D721Med (cell line): ENCODE data around the gene TECTB.

ENCODE experiments used
- DNase-seq: peaks from one replicate; pipeline ENCODE4 v3.0.0; 2011; ENCODE audit warnings: low spot score; ENCODE audit not compliant: insufficient read length
- FAIRE-seq: peaks from 2 replicates; lab custom pipeline; 2011; peaks lifted over from hg19 to GRCh38; lab: Jason Lieb, UNC
- TF ChIP-seq, protein P1 (sequence below): IDR thresholded peaks from 2 replicates; pipeline ENCODE4 v1.5.1; 2012; ENCODE audit warnings: mild to moderate bottlenecking, control low read depth; ENCODE audit not compliant: insufficient read depth; ENCODE audit errors: missing control alignments

Gene TECTB

DNA sequence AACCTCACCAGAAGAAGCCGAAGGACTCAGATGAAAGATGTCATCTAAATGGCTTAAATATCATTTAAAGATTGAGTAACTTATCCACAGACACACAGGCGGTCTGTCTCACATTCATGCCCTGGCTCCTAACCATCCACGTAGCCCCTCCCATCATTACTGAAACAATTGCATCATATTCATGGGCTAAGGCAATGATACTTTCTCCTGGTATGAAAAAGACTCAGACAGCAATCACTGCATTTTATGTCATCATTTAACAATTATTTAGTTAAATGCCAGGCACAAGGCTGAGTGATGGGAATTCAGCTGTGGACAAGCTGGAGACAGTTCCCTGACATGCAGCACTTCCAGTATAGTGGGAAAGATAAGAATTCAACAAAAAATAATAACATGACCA is 11.2 kb upstream of the TECTB start:
- TF ChIP-seq, protein P1, sequence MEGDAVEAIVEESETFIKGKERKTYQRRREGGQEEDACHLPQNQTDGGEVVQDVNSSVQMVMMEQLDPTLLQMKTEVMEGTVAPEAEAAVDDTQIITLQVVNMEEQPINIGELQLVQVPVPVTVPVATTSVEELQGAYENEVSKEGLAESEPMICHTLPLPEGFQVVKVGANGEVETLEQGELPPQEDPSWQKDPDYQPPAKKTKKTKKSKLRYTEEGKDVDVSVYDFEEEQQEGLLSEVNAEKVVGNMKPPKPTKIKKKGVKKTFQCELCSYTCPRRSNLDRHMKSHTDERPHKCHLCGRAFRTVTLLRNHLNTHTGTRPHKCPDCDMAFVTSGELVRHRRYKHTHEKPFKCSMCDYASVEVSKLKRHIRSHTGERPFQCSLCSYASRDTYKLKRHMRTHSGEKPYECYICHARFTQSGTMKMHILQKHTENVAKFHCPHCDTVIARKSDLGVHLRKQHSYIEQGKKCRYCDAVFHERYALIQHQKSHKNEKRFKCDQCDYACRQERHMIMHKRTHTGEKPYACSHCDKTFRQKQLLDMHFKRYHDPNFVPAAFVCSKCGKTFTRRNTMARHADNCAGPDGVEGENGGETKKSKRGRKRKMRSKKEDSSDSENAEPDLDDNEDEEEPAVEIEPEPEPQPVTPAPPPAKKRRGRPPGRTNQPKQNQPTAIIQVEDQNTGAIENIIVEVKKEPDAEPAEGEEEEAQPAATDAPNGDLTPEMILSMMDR: no peak

DNA sequence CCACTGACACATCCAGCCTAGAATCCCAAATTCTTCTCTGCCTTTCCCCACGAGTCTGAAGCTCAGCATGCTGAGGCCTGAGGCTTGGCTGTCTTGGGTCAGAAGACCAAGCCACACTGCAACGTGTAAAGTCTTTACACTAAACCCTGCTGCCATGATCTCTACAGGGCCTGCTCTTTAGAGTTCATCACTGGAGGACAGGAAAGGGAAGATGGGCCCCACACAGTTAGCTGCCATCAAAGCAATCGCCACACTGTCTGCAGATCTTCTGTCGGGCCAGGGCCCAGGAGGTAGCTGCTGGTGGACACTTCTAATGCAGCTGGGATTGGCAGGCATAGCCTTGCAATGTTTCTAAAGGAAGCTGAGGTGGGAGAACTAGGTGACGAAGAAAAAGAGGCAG is 8.4 kb upstream of the TECTB start:
- no peak for FAIRE-seq
- no peak for DNase-seq

More for the DNA sequence above, 11.2 kb upstream of the TECTB start:
- FAIRE-seq: no peak
- DNase-seq: no peak

DNA sequence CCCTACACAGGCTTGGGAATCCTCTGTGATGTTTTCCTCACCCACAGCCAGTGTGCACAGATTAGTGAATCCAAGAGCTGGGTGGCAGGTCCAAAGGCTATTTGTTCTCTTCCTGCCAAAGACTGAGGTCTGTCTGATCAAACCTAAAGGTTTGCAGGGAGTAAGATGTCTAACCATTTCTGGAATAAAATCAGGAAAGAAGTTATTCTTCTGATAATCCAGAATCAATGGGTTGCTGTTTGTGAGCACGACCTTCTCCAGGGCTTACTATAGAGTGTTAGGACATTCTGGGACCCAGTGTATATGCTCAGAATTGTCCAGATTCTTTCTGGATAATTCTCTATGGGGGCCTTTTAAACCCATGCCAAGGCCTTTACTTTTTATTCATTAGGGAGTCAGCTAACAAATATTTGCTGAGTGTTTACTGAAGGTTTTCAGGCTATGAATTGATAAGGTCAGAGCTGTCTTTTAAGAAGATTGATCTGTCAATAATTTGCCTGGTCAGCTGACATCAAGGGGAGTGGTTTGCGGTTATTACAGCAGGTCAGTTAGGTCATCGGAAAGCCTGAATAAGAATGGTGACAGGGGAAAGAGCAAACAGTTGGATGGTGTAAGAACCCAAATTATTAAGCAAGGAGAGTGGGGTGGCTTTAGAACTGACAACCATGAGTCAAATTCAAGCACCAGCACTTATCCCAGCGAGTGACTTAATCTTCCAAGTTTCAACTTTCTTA is 7.5 kb upstream of the TECTB start:
- FAIRE-seq (no peak), DNase-seq (no peak)
- TF ChIP-seq, protein P1: no peak

More for the DNA sequence above, 8.4 kb upstream of the TECTB start:
- TF ChIP-seq, protein P1: no peak

DNA sequence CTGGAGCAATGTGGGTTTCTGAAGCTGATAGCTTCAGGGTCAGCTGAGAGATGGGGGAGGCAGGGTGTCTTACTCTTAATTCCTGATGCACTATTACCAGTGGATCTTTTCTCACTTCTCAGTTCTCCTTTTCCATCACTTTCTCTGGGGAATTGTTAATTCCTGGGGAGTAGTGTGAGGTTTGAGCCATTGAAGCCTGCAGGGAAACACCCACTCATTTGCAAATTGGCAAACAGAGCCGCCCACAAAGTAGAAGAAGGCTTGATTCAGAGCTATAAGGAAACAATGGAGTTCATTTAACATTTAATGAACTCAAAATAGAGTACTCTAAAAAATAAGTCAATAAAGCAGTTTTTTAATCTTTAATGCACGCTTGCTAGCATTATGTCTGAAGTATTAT is 4.3 kb upstream of the TECTB start:
- TF ChIP-seq, protein P1: no peak
- FAIRE-seq (no peak), DNase-seq (no peak)

DNA sequence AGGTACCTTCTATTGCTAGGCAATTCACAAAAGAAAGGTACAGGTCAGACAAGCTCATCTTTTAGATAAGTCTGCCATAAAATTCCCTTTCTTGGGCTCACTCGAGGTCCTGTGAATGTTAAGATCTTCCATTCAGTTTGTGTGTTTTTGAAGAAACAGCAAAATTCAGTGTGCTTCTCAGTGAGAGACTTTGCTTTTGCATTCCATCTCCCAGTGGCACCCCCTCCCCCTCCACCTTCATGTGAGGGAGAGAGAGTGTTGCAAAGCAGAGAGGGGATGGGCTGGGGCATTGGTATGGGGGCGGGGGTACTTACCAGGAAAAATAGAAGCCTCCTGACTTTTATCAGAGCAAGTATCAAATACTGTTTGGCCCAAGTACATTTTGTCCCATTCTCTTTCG is 3.8 kb upstream of the TECTB start:
- FAIRE-seq (no peak), DNase-seq (no peak)
- TF ChIP-seq, protein P1: no peak

DNA sequence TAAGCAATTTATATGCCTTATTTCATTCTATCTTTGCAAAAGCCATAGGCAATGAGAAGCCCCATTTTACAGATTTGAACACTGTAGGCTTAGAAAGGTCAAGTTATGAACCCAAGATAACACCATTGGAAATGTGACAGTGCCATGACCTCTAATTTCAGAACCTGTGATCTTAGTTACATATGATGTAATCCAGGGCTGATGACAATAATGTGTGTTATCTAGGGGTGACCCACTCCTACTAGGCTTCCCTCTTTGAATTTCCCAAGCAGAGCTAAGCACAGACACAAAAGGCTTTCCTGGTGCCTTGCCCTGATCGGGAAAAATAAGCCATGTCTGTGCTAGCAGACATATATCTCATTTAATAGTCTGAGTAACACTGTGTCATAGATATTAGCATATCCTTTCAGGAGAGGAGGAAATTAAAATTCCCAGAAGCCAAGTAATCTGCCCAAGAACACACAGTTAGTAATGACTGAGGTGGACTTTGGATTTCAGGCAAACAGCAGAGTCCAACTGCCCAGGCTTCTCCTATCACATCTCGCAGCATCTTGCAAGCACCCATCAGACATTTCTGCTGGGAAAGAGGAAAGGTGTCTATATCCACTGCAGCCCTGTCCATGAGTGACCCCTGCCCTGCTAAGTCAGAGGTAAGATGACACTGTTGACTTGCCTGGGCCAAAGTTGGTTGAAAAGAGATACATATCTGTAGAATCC is 2.8 kb upstream of the TECTB start:
- TF ChIP-seq, protein P1: no peak
- no peak for FAIRE-seq
- DNase-seq: no peak

DNA sequence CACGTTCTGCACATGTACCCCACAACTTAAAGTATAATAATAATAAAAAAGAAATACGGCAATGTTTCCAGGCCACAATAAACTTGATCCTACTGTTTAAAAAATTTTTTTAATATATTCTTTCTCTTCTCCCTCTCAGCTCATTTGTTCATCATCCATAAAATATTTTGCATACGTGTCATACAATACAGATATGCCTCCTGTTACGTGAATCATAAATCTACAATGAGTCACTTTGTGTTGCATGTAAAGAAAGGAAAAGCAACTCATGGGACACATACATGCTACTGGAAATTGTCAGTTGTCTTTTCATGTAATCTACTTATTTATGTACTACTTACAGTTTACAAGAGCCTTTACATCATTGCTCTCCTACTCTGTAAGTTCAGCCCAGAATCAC is 1.1 kb upstream of the TECTB start:
- no peak for DNase-seq
- no peak for FAIRE-seq
- TF ChIP-seq, protein P1: no peak
